ENCODE measurements around the gene HMGCS2. TPM values are rescaled to one million over a fixed set of nuclear protein-coding genes. Genes with fewer than 3 reads are reported as not detected.
A peak's percentile ranks its signal among the peaks of the same experiment; 100 is the strongest.
"Not testable (repeated sequence)": the region's sequence is repeated elsewhere in the genome, so short reads cannot be mapped to it uniquely, and the experiment has no call there.

The HMGCS2 gene
- total RNA-seq, 1 experiment from 2014 or later, result not detected

GRCh38 chr1:119718409-119718808 lies 50.3 kb downstream of the HMGCS2 start:
- H3K36me3 ChIP-seq (replicated peaks; ENCODE audit: control insufficient read depth, insufficient read depth, low read length), result peaks cover 32% of the 10 kb centered on the region
- DNase-seq, result no peak
- no peak overlapping the region for H3K4me3 ChIP-seq (ENCODE audit: insufficient read depth, low read depth, low read length)
- H3K27me3 ChIP-seq (ENCODE audit: control insufficient read depth, insufficient read depth, low read length), result no peaks in the 10 kb centered on the region

- H3K4me3 ChIP-seq (ENCODE audit: insufficient read depth, low read depth, low read length), result no peak overlapping the region
- DNase-seq, result no peak
- H3K27me3 ChIP-seq (ENCODE audit: control insufficient read depth, insufficient read depth, low read length), result no peaks in the 10 kb centered on the region
- H3K36me3 ChIP-seq (replicated peaks; ENCODE audit: control insufficient read depth, insufficient read depth, low read length), result peaks cover 11% of the 10 kb centered on the region
These were observed 53.2 kb downstream of the HMGCS2 start for GRCh38 chr1:119715542-119715941.

- Histone ChIP-seq H3K27me3 (ENCODE audit: control insufficient read depth, insufficient read depth, low read length) (no peaks in the 10 kb centered on the region), H3K36me3 (replicated peaks; ENCODE audit: control insufficient read depth, insufficient read depth, low read length) (peaks cover 7% of the 10 kb centered on the region), H3K4me3 (ENCODE audit: insufficient read depth, low read depth, low read length) (no peak overlapping the region)
- DNase-seq, result no peak
These were observed 54.1 kb downstream of the HMGCS2 start for GRCh38 chr1:119714583-119714982.

DNA sequence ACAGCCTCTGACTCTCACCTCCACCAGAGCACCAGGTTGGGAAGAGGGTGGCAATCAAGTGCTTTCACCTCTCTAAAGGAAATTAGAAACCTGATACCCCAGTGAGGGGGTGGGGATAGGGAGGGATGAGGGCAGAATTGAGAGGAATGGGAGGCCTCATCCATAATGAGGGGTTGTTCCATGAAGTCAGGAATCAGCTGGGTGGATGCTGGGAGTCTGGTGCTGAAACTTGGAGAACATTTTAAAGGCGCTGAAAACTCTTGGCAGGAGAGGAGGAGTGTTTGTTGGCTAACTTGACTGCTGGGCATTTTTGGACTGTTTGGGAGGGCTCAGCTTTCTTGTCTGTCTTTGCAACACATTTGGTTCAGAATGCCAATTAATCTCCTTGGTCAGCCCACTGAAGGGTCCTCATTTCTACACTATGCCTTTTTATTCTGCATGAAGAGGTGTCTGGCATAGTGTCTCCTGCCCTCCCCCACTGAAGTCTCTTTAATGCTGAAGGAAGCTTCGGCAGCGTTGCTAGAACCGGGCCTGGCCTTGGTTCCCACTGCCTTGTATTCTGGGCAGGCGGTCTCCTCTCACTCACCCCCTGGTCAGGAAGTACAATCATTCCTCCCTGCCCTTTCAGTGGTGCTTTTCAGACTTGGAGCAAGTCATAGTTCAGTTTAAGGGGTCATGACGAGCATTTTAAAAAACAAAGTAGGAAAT lies 54.8 kb downstream of the HMGCS2 start:
- peak overlapping the region; percentile 99 for H3K4me3 ChIP-seq (ENCODE audit: insufficient read depth, low read depth, low read length)
- H3K36me3 ChIP-seq (replicated peaks; ENCODE audit: control insufficient read depth, insufficient read depth, low read length), result peaks cover 7% of the 10 kb centered on the region
- peak; percentile 72 for DNase-seq
- no peaks in the 10 kb centered on the region for H3K27me3 ChIP-seq (ENCODE audit: control insufficient read depth, insufficient read depth, low read length)

GRCh38 chr1:119713039-119713748 lies 55.5 kb downstream of the HMGCS2 start:
- peak overlapping the region; percentile 99 for H3K4me3 ChIP-seq (ENCODE audit: insufficient read depth, low read depth, low read length)
- DNase-seq, result no peak
- H3K27me3 ChIP-seq (ENCODE audit: control insufficient read depth, insufficient read depth, low read length), result peaks cover 2% of the 10 kb centered on the region; the same call in 1 of the 2 replicates
- H3K36me3 ChIP-seq (replicated peaks; ENCODE audit: control insufficient read depth, insufficient read depth, low read length), result peaks cover 7% of the 10 kb centered on the region

DNA sequence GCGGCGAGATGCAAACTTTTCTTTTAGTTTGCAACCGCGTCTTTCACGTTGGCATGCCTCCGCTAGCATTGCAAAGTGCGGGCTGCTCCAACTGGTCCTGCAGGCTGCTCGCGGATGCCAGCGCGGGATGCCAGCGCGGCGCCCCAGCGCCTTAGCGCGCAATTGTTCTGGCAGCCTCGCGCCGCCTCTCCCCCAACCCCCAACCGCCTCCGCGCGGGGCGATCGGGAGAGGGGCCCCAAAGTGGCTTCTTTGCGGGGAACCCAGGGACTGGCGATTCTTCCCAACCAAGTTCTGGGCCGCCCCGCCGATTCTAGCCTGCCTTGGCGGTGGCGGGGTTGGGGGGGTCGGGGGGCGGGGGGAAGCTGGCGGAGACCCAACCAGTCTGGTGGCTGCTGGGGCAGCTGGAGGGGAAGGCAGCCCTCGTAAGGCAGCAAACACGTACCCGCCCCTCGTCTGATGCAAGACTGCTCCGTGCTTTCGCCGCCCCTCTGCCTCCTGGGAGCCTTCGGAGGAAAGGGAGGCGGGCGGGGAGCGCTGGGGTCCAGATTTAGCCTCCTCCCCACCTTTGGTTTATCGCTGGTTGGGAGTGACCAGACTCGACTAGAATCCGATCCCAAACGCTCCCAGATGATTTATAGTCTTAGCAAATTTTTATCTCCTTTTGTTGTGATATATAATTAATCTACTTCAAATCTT lies 56.2 kb downstream of the HMGCS2 start:
- H3K4me3 ChIP-seq (ENCODE audit: insufficient read depth, low read depth, low read length), result peak overlapping the region; percentile 99
- H3K27me3 ChIP-seq (ENCODE audit: control insufficient read depth, insufficient read depth, low read length), result peaks cover 2% of the 10 kb centered on the region; the same call in 1 of the 2 replicates
- DNase-seq, result peak; percentile 89
- H3K36me3 ChIP-seq (replicated peaks; ENCODE audit: control insufficient read depth, insufficient read depth, low read length), result peaks cover 7% of the 10 kb centered on the region

DNA sequence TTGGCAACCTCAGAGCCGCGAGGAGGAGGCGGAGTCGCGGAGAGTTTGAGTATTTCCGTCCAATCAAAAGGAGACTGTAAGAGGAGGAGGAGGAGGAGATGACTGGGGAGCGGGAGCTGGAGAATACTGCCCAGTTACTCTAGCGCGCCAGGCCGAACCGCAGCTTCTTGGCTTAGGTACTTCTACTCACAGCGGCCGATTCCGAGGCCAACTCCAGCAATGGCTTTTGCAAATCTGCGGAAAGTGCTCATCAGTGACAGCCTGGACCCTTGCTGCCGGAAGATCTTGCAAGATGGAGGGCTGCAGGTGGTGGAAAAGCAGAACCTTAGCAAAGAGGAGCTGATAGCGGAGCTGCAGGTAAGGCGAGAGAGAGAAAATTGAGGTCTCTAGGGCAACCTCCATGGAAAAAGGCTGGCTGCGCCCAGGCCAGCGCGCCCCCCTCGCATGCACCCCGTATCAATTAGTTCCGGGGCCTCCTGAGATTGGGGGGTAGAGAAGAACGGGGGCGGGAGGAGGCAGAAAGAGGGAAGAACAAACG lies 56.8 kb downstream of the HMGCS2 start, which contains the start of gene PHGDH:
Gene PHGDH, plus strand, starts transcription at position 131 of the 538 bp plus-strand sequence. Its CDS starts 89 bp downstream, at position 220.
- peak; percentile 92 for DNase-seq
- H3K27me3 ChIP-seq (ENCODE audit: control insufficient read depth, insufficient read depth, low read length), result peaks cover 2% of the 10 kb centered on the region; the same call in 1 of the 2 replicates
- H3K4me3 ChIP-seq (ENCODE audit: insufficient read depth, low read depth, low read length), result peak within 1 kb of the TSS; percentile 99
- peaks cover 7% of the 10 kb centered on the region for H3K36me3 ChIP-seq (replicated peaks; ENCODE audit: control insufficient read depth, insufficient read depth, low read length)

- not testable (repeated sequence) for DNase-seq; H3K27me3 ChIP-seq (ENCODE audit: control insufficient read depth, insufficient read depth, low read length); H3K36me3 ChIP-seq (replicated peaks; ENCODE audit: control insufficient read depth, insufficient read depth, low read length)
- peak overlapping the region; percentile 99; the same call in 1 of the 2 replicates for H3K4me3 ChIP-seq (ENCODE audit: insufficient read depth, low read depth, low read length)
These were observed 57.3 kb downstream of the HMGCS2 start for GRCh38 chr1:119711356-119711803.

- DNase-seq; H3K4me3 ChIP-seq (ENCODE audit: insufficient read depth, low read depth, low read length); H3K27me3 ChIP-seq (ENCODE audit: control insufficient read depth, insufficient read depth, low read length); H3K36me3 ChIP-seq (replicated peaks; ENCODE audit: control insufficient read depth, insufficient read depth, low read length): not testable (repeated sequence)
These were observed 62.1 kb downstream of the HMGCS2 start for GRCh38 chr1:119706599-119706998.

DNA sequence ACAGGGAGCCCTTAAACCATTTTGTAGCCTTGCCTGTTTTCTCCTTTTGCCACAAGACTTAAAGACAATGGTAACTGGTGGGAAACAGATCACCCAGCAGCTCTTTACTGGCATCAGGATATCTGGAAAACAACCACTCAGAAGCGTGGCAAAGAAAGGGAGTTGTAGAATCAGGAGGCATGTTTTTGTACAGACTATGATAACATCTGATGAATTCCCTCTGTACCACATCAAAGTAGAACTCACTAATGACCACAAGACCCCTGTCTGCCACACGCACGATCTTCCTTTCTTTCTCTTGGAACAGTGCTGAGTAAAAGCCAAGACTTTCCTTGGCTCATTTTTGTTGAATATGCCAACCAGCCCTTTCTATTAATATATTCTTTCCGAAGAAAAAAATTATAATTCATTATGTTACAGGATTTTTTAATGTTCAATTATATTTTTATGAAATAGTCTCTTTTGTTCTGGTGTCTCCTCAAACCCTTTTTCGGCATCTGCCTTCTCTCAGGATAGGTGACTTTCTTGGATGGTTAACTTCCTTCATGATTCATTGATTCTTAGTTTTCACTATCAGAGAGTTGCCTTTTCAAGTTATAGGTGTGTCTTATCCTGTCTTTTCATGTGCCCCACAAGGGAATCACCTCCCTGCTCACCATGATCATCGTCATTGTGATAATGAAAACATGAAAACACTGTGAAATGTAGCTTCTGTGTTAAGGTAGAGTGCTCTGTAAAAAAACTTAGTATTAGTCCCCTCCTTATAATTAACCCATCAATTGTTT lies 64.8 kb downstream of the HMGCS2 start:
- Histone ChIP-seq H3K4me3 (ENCODE audit: insufficient read depth, low read depth, low read length) (no peak overlapping the region), H3K36me3 (replicated peaks; ENCODE audit: control insufficient read depth, insufficient read depth, low read length) (no peaks in the 10 kb centered on the region), H3K27me3 (ENCODE audit: control insufficient read depth, insufficient read depth, low read length) (peaks cover 2% of the 10 kb centered on the region; the same call in 1 of the 2 replicates)
- DNase-seq, result no peak

GRCh38 chr1:119702384-119702783 lies 66.3 kb downstream of the HMGCS2 start:
- DNase-seq, result no peak
- H3K4me3 ChIP-seq (ENCODE audit: insufficient read depth, low read depth, low read length), result no peak overlapping the region
- no peaks in the 10 kb centered on the region for H3K36me3 ChIP-seq (replicated peaks; ENCODE audit: control insufficient read depth, insufficient read depth, low read length)
- H3K27me3 ChIP-seq (ENCODE audit: control insufficient read depth, insufficient read depth, low read length), result no peaks in the 10 kb centered on the region

DNA sequence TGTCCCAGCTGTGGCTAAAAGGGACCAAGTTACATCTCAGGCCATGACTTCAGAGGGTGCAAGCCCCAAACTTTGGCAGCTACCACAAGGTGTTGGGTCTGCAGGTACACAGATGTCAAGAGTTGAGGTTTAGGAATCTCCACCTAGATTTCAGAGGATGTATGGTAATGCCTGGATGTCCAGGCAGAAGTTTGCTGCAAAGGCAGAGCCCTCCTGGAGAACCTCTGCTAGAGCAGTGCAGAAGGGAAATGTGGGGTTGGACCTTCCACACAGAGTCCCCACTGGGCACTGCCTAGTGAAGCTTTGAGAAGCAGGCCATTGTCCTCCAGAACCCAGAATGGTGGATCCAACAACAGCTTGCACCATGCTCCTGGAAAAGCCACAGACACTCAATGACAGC lies 67.0 kb downstream of the HMGCS2 start:
- no peaks in the 10 kb centered on the region for H3K36me3 ChIP-seq (replicated peaks; ENCODE audit: control insufficient read depth, insufficient read depth, low read length)
- no peaks in the 10 kb centered on the region for H3K27me3 ChIP-seq (ENCODE audit: control insufficient read depth, insufficient read depth, low read length)
- H3K4me3 ChIP-seq (ENCODE audit: insufficient read depth, low read depth, low read length), result no peak overlapping the region
- no peak for DNase-seq

DNA sequence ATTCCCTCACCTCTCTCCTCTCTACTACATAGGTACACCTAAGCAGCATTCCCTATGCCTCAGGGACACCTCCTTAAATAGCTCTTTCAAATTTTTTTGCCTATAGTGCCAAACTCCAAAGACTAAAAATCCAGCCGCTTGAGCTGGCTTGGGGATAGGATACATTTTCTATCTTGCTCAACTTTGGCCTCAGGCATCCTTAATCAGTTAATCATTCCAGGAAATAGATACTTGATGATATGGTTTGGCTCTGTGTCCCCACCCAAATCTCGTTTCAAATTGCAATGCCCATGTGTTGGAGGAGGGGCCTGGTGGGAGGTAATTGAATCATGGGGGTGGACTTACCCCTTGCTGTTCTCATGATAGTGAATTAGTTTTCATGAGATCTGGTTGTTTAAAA lies 68.4 kb downstream of the HMGCS2 start:
- Histone ChIP-seq H3K27me3 (ENCODE audit: control insufficient read depth, insufficient read depth, low read length) (no peaks in the 10 kb centered on the region), H3K36me3 (replicated peaks; ENCODE audit: control insufficient read depth, insufficient read depth, low read length) (no peaks in the 10 kb centered on the region), H3K4me3 (ENCODE audit: insufficient read depth, low read depth, low read length) (no peak overlapping the region)
- DNase-seq, result no peak
